Right lung (tissue), 5 donors: ENCODE data around the gene PRKN. TPM values are rescaled to one million over a fixed set of nuclear protein-coding genes. Genes with fewer than 3 reads are reported as not detected.

ENCODE experiments used
- DNase-seq, 2 donors: peaks; one replicate each; pipeline ENCODE4 v3.0.0-alpha.2; 2013
- polyA plus RNA-seq, 5 donors: library from polyadenylated mRNA; unstranded; fragments of 120-200 nt; gene quantifications; one replicate each; pipeline versions ENCODE4 v1.2.1 to v1.2.3, GENCODE V29; 2013; ENCODE audit warnings: inconsistent platforms in 1 of 5, low replicate concordance in 1 of 5; ENCODE audit not compliant: insufficient read length in 5 of 5, insufficient read depth in 1 of 5

PRKN gene
- polyA plus RNA-seq, 5 donors = 2.0 to 3.6 (median 2.7) TPM

DNA sequence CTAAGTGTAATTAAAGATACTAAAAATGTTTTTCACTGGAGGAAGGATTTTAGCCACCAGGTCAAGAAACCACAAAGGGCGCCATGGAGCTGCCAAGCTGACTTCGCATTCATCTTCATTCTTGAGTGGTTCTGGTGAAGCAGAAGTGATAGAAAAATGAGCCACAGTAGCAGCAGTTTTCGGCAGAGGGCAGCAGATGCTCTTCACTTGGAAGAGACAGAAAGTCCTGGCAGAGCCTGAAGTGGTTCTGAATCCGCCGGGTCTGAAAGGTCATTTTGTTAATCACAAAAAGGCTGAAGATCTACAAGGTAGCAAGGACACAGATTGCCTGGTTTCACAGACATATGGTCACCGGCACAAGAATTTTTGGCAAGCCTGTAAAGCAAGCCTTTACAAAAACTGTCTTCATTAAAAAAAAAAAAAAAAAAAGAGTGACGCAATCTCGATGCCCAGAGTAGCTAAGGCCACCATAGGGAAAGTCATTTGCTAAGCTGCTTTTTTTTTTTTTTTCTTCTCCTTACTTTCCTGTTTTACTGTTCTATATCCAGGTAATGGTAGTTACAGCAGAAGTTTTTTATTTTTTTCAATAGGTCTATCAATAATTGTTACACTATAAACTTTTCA is 1108.6 kb downstream of the PRKN start:
- peak; percentile 27 to 53 for DNase-seq

GRCh38 chr6:161613711-161614110 is 1113.9 kb downstream of the PRKN start:
- no peak for DNase-seq

GRCh38 chr6:161608771-161609170 is 1118.8 kb downstream of the PRKN start:
- no peak for DNase-seq

- DNase-seq = no peak
Observed at GRCh38 chr6:161607696-161608297, 1119.8 kb downstream of the PRKN start.

- no peak for DNase-seq
Observed at GRCh38 chr6:161602359-161602758, 1125.2 kb downstream of the PRKN start.

DNA sequence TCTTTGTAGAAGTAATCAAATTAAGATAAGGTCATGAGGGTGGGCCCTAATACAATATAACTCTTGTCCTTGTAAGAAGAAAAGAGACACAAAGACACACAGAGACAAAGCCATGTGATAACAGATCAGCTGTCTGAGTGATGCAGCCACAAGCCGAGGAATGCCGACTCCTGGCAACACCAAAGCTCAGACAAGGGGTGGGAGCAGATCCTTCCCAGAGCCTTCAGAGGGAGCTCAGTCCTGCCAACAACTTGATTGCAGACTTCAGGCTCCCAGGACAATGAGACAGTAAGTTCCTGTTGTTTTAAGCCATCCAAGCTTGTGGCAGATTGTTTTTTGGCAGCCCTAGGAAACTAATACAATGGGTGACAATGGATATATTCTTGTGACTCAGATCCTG is 1128.7 kb downstream of the PRKN start:
- no peak for DNase-seq

DNA sequence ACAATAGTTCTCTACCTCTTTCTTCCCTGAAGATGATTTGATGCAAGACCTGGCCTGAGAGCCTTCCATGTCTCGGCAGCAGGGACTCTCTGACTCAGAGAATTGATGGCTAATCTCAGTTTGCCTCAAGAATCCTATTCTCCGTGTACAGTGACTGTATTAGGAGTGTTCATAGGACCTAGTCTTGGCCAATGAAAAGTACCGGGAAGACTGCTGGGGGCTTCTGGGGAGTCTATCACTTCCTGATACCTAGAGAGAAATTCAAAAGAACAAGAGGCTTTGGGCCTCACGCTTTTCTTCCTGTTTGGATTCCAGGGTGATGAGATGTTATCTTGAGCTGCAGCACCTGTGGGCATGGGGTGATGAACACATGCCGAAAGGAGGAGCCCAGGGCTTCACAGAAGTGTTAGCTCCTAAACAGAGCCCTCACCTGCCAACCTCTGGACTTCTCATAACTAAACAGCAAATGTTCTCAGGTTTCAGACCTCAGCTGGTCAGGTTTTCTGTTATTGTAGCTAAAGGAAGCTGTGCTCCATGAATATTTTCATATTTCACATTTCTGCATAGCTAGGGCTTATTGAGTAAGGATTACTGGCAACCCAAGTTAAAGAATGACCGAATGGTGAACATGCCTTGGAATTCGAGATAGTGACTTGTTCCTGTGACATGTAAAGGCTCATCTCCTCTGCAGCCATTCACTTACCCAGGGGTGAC is 1130.6 kb downstream of the PRKN start:
- DNase-seq = no peak

- DNase-seq = no peak
Observed at GRCh38 chr6:161594412-161594811, 1133.2 kb downstream of the PRKN start.

- no peak for DNase-seq
Observed at GRCh38 chr6:161590961-161591627, 1136.5 kb downstream of the PRKN start.

- no peak for DNase-seq
Observed at GRCh38 chr6:161586887-161587286, 1140.7 kb downstream of the PRKN start.

DNA sequence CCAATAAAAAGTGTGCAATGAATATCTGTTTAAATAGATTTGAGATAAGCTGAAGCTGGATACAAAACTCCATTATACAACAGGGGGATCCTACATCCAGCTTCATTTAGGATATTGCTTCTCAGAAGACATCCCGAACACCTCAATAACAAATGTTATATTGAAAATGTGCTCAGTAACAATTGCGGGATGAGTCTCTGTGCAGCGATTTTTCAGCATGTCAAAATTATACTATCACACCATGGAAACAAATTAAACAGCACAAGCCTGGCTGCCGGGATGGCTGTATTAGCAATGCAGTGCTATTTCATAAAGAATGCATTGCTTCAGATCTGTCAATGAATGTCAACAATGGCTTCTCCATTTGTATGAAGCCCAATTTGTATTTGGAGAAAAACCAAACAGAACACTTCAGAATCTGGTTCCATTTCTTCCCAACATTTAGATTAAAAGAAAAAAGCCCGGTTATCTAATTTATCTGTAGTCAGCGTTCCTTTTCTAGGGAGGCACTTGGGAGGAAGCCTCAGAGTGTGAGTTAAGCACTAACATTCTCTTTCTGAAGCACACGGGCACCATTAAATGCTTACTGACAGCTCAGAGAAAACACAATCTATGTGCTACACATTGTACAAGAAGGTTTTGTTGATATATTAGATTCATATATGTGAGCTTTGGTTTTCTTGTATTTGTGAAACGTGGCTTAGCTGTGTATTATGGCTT is 1142.8 kb downstream of the PRKN start:
- no peak for DNase-seq

- no peak for DNase-seq
Observed at GRCh38 chr6:161584051-161584450, 1143.5 kb downstream of the PRKN start.

- no peak for DNase-seq
Observed at GRCh38 chr6:161583584-161583983, 1144.0 kb downstream of the PRKN start.

GRCh38 chr6:161578478-161578877 is 1149.1 kb downstream of the PRKN start:
- DNase-seq = no peak

DNA sequence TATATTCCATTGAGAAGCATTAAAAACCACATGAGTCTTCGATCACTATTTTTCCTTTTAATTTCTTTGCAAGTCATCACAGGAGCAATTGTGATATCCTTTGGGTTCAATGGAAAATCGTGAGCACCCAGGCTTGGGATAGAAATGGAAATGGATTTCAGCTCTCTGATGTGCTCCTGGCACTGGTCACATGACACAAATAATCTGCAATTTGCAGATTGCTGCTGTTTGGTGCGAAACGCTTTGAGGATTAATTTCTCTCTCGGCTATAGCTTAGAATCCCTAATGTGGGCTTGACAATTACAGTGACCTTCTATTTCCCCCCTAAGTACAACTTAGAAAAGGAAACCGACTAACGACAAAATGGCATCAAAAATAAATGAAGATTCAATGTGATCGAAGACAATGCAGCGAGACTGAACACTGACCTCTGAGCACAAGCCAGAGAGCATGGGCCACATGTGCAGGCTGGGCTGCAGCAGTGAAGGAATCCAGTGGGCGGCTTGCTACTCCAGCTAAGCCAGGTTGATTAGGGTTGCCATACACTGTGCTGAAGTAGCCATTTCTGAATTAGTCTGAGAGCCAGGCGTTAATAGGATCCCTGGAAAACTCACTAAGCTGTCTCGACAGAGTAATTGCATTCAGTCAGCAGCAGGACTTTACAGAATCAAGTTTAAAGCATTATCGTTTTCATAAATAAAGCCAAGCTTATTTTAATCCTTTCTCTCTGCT is 1151.9 kb downstream of the PRKN start:
- DNase-seq = no peak

DNA sequence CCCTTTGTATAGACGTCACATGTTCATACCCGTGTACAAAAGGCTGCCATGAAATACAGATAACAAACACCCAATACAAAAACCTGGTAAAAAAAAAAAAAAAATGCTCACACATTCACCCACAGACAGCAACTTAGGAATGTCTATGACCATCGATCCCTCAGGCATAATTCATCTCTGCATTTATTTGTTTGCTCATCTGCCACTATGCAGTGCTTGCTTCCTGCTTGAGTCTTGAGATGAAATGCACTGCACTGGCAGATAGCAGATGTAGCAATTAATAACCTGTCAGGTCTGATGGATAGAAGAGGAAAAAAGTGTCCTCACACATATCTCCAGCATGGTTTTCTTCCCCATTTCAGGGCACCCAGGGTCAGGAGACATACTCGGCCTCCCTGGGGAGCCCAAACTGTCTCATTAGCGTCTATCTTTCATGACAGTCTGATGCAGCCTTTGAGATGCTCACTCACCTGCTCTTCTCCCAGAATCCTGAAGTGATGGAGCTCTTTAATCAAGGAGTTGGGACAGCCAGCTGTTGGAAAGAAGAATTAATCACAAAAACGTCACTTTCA is 1158.6 kb downstream of the PRKN start:
- DNase-seq = no peak

DNA sequence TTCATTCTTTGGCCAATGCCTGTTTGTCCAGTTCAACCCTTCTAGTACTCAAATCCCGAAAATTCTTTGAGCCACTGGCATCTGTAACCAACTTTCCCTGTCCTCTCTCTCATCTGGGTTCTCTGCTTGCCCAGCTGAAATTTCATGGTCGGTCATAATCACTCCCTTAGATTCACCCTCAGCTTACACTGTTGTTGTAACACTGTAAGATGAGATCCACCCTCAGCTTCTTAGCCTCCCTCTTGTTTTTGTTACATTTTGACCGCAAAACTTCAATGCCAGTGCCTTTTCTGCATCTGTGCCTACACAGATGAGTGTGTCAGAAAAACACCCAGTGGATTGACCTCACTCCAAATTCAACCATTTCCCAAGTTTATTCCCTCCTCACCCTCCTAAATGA is 1162.6 kb downstream of the PRKN start:
- DNase-seq = no peak

DNA sequence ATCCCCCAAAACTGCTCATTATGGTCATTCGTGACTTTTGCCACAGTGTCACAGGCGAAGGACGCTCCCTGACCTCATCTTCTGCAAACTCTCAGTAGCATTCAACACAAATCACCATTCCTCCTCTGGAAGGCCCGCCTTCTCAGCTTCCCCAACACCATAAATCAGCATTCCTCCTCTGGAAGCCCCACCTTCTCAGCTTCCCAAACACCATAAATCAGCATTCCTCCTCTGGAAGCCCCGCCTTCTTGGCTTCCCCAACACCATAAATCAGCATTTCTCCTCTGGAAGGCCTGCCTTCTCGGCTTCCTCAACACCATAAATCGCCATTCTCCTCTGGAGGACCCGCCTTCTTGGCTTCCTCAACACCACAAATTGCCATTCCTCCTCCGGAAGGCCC is 1165.7 kb downstream of the PRKN start:
- DNase-seq = no peak

DNA sequence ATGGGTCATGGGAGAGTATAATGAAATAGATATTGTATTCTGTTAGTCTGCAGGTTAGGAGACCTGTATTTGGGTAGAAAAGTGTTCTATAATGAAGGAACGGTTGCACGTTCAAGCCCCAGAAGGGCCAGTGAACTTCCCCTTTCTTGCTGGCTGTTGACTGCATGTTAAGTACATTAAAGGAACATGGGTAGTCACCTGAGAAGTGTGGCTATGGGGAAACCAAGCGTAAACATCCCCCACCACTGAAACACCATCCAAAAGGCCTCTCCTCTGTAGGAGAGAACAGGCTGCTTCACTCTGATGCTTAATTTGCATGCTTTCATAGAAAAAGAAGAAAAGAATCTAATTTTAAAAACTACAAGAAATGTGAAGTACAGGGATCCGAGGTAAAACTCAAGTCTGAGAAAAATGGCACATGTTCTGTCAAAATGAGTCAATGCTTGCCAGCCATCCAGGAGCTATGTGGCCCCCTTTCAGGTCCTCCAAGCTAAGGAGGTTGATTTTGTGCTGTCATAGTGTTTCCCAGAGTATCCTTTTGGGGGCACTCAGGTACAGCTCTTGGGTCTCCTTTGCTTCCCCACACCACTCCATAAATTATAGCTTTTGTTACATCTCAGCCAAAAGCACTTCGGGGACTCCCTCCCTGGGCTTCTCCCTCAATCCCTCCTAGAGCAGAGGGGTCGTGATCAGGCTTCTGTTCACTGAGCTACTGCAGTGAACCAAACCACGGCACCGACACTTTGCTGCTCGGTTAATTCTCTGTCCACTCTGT is 1170.0 kb downstream of the PRKN start:
- DNase-seq = no peak

GRCh38 chr6:161554883-161555282 is 1172.7 kb downstream of the PRKN start:
- no peak for DNase-seq
